SHP77 (cell line): Measurements from ENCODE around the gene CNKSR1.

Experiments
- DNase-seq, 2 experiments: peaks; one replicate each; lab custom pipeline; 2025; lab: John Stamatoyannopoulos, UW

The CNKSR1 gene

DNA sequence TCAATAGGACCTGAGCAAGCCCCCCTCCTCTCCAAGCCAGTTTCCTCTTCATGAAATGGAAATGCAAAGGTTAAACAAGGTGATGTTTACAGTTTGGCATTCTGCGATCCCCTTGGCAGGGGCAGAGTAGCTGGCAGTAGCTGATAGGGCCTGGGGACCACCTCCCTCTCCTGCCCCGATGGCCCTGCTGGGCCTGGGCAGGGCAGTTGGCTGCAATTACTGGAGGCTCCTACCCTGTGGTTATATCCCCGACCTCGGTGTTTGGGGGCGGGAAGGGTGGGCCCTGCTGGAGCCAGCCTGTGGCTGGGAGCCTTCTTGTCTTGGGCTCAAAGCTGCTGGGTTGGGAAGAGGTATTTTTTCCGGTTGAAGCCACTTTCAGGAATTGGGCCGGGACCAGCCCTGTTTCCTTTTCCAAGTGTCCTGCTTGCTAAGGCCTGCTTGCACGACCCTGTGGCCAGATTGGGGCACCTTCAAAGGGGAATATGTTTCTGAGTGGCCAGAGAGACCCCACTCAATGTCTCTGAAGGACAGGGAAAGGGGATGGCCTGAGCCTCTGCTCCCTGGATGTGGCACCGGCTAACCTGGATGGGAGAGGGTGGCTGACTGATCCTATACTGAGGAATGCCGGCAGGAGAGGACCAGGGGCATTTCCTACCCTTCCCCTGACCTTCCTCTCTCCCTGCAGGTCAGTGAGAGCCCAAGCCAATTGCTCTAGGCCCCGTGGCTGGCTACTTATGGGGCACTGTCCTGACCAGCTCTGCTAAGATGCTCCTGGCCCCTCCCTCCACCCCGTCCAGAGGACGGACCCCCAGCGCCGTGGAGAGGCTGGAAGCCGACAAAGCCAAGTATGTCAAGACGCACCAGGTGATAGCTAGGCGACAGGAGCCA, 16.5 kb upstream of the CNKSR1 start:
- DNase-seq, result no peak

DNA sequence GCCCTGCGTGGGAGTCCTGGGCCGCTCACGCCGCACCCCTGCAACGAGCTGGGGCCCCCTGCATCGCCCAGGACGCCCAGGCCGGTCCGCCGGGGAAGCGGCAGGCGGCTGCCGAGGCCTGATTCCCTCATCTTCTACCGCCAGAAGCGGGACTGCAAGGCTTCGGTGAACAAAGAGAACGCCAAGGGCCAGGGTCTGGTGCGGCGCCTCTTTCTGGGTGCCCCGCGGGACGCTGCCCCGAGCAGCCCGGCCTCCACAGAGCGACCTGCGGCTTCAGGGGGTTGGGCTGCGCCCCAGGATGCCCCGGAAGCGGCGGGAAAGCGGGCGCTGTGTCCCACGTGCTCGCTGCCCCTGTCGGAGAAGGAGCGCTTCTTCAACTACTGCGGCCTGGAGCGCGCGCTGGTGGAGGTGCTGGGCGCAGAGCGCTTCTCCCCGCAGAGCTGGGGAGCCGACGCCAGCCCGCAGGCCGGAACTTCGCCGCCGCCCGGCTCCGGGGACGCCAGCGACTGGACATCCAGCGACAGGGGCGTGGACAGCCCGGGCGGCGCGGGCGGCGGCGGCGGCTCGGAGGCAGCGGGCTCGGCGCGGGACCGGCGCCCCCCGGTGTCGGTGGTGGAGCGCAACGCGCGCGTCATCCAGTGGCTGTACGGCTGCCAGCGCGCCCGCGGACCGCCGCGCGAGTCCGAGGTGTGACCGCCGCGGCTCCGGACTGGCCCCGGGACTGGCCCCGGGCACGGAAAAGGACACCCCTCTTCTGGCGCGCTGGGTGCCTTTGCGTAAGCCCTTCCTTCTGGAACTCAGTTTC, 15.7 kb upstream of the CNKSR1 start:
- DNase-seq, result peak in 1 of 2 experiments; percentile 20

DNA sequence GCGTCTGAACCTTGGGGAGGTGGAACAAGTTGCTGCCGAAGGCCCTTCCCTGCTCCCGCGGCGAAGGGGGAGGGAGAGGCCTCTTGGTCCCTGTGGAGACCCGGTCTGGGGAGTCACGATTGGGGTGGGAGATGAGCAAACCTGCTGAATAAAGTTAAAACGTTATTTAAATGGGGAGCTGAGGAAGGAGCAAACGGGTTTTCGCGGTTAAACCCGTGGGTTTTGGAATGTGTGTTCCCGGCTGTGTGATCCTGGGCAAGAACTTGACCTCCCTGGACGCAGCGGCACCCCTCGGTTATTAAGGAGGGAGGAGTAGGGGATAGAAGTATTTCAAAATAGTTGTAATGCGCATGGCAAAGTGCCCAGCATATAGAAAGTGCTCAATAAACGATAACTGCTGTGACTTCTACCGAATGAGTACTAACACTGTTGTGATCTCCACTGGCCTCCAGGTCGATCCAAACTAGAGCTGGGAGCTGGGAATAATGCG, 15.0 kb upstream of the CNKSR1 start:
- no peak for DNase-seq

DNA sequence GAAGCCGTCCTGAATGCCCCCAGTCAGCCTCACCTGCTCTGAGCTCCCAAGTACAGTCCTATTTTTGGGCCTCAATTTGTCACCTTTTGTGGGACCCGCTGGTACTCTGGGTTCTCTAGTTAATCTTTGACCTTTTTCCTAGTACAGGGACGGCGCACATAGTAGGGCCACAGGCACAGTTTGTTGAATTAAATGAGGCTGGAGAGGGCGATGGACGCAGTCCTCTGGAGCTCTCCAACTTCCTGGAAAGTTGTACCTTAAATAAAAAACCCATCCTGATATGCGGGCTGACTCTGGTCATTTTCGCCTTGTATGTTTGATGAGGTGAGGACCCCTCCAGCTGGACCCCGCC, 13.6 kb upstream of the CNKSR1 start:
- no peak for DNase-seq

DNA sequence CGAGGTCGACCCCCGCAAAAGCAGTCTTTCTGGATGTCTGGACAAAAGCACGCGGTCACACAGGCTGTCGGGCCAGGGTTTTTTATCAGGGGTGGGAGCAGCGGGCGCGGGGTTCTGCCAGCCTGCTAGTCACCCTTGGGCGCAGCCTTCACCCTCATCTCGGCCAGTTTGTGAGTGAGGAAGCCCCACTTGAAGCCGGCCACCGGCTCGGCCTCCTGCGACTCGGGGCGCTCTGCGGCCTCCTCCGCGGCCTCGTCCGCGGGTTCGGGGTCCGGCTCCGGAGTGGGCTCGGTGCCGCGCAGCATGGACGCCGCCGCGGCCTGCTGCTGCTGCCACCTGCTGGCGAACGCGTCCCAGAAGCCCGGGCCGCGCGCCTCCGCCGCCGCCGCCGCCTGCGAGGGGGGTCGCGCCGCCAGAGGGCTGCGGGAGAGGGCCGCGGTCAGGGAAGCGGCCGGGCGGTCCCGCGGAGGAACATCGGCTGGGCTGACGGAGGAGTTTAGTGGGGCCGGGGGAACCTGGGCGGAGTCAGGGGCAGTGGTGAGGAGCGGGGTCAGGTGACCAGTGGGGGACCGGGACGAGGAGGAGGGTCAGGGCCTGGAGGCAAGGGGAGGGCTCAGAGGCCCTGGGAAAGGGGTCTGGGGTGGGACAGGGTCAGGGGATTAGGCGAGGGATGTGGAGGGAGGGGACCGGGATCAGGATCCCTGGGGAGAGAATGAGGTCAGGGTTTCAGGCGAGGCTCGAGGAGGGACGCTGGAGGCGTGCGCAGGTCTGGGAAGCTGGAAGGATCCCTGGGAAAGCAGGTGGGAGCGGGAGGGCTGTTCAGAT, 13.0 kb upstream of the CNKSR1 start:
- peak in 1 of 2 experiments; percentile 17 for DNase-seq

DNA sequence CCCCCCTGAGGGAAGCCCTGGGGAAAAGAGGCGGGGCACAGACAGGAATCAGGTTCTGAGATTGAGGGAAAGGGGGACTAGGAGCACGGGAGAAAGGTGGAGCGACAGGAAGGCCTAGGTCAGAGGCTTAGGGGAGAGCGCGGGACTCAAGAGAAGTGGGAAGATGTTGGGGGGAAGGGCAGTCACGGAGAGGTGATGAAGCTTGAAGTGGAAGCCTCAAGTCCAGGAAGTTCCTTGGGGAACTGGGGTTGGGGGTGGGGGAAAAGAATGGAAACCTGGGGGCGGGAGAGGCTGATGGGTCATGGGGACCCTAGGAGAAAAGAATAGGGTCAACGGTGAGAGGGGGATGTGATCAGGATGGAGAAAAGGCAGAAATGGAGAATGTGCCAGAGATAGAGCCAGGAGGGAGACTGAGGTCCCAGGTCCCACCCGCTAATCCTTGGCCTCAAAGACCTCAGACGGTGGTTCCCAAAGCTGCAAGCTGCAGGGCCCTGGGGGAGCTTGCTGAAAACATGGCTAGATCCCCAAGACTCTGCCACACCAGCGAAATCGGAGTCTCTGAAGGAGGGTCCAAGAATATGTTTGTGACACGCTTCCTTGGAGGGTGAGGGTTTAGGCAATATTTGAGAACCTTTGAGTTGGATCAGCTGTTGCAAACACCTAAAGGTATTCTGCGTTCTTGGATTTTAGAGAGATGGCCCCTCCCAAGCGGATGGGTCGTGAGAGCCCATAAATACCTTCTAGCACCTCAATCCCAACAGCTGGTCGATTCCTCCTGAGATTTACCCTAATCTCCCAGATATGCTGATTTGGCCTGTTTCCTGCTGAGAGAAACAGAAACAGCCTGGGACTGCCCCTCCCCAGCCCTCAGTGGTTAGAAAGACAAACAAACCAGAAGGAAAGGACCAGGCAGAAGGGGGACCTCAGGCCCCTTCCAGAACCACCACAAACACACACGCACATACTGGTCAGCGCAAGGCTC, 12.1 kb upstream of the CNKSR1 start:
- no peak for DNase-seq

DNA sequence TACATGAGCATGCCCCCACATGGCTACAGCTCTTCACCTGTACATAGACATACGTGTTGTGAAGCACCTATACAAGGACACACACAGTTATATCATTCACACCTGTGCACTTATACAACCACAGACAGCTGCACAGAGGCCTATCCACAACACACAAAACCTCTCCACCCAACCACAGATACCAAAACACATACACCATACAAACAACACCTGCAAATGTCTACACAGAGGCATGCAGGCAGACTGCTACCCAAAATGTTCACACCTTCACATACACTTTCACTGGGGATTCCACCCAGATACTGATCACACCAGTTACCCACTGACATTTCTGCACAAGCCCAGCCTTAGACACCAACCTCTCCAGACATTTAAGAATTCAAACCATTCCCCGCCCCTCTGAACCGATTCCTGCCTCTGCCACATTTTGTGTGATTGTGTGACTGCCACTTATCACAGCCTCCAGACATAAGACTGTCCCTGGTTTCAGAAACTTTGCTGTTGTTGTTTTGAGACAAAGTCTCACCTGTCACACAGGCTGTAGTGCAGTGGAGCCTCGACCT, 10.5 kb upstream of the CNKSR1 start:
- DNase-seq, result no peak

DNA sequence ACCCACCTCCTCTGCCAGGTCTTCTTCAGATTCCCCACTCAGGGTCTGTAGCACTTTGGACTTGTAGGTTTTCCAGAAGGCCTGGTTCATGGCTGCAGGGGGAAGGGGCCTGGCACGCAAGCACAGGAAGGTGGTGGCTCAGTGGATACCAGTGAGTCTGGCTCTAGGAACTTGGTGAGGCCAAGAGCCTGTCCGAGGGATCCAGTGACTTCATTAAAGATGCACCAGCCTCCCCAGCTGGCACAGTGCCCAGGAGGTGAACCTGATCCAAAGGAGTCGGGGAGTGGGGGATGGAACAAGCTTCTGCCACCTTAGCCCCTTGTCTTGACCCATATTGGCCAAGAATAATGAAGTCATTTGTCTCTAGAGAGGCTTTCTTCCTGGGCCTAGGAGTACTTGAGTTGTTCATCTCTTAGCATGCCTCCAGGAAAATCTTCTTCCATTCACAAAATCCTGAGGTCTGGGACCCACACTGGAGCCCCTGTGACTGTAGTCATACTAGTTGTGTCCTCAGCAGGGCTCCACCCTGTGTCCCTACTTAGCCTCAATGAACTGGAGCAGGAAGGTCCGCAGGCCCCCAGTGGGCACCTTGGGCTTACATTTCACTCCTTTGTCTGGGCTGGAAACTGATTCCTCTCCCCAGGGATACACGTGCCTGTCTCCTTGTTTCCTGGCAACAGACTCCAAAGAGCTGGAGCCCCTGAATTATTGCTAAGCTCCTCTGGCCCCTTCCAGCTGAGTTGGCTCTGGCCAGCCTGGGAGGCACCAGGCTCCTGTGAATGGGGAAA, 8.7 kb upstream of the CNKSR1 start, which contains the start of gene C1orf232:
Gene C1orf232, minus strand, starts transcription at position 554 of the 788 bp plus-strand sequence. Its CDS starts 464 bp downstream, at position 90.
- no peak for DNase-seq

DNA sequence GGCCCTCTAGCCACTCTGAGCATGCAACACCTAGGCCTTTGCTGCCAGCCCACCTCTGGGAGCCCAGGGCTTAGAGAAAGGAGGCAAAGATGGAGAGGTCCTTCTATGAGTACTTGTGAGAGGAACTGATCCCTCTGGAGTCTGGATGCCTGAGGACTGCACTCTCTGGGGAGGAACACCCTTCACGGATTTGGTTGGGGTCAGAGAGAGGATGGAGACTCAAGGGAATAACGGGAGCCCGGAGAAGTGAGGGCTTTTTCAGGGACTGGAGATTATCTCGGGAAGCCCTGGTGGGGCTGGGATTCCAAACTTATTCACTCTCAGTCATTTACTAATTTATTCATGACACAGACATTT, 8.1 kb upstream of the CNKSR1 start:
- DNase-seq, result no peak

DNA sequence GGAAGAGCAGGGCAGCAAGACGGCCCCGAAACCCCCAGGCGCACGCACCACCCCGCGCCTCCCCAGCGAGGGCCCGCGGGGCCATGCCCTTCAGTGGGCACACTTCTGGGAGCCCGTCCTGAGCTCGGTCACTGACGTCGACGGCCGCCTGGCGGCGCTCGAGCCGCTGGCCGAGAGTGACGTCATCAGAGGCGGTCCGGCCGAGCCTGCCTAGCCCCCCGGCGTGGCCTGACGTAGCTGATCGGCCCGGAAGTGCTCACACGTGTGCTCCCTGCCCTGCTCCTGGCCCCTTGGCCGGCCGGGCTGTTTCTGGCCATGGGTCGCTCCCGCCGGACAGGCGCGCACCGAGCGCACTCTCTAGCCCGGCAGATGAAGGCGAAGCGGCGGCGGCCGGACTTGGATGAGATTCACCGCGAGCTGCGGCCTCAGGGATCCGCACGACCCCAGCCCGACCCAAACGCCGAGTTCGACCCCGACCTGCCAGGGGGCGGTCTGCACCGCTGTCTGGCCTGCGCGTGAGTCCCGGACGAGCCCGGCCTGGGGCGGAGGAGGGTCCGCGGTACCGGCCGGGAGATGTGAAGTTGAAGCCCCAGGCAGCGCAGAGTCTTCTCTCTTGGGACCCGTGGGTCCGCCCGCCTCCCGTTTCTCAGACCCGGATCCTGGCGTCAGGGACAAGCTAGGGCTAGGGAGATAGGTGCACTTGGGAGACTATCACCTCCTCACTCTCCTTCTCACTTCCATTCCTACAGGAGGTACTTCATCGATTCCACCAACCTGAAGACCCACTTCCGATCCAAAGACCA, 7.4 kb upstream of the CNKSR1 start, which contains the start of gene ZNF593:
Gene ZNF593, plus strand, starts transcription at position 240 of the 803 bp plus-strand sequence. Its CDS starts 76 bp downstream, at position 316.
- peak; percentile 82 to 89 for DNase-seq

DNA sequence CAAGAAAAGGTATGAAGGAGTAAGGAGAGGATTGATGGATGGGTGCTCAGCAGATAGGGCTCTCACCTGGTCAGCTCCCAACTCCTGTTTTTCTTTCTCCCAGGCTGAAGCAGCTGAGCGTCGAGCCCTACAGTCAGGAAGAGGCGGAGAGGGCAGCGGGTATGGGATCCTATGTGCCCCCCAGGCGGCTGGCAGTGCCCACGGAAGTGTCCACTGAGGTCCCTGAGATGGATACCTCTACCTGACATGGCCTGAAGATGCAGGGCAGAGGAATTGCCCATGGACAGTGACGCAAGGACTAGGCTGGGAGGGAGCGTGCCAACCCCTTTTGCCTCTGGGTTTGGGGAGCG, 6.8 kb upstream of the CNKSR1 start:
- DNase-seq, result no peak

DNA sequence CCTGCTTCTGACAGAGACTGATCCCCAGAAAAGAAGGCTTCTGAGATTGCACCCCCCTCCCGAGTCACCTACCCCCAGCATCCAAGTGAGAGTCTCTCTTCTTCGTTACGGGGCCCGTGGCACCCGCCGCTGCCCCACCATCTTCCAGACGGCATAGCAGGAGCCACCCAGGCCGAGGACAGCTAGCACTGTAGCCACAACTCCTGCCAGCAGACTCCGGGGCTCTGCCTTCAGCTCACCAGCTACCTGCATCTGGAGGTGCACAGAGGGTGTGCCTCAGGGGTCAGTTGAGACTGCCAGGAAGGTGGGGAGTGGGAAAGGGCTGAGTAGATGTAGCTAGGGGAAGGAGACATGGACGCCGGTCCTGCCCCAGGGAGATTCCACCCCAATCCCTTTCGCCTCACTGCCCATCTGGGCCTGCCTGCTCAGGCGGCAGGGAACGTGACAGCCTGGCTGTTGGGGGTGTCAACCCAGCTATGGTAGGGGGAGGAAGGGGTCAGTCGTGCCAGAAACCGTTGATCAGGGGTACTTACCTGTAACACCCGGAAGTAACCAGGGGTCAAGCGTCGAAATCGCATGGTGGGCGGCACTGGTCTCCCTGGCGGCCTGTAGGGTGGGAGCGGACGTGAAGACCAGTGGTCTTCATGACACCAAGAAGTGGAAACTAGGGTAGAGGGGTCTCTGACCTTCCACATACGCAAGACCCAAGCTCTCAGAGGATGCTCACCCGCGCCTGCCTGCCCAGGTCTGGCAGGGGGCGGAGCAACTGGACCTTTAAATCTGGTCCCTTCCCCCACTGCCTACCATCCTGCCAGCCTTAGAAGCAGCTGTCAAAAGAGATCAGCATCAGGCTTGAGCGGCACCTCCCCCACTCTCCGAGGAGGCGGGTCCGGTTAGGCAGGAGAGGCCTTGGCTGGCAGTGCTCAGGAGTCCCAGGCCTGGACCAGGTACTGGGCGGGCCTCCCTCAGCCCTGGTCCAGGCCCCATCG, 5.9 kb upstream of the CNKSR1 start, which contains the start of gene ZNF593OS:
Gene ZNF593OS, minus strand, starts transcription at position 749 of the 989 bp plus-strand sequence. Its CDS starts 171 bp downstream, at position 578.
- DNase-seq, result no peak

DNA sequence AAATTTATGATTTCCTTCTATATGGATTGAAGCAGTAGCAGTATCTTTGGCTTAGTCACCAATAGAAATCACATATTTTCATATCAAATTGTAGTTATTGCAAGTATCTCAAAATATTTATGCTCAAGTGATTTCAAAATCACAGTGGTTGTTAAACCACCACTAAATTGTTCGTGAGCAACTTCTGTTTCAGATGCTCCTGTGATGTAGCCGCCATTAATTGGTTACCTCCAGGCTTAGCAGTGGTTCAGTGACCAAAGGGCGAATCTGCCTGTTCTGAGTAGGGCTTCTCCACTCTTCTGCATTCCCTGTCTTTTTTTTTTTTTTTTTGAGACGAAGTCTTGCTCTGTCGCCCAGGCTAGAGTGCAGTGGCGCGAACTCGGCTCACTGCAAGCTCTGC, 1.9 kb upstream of the CNKSR1 start:
- DNase-seq, result no peak

DNA sequence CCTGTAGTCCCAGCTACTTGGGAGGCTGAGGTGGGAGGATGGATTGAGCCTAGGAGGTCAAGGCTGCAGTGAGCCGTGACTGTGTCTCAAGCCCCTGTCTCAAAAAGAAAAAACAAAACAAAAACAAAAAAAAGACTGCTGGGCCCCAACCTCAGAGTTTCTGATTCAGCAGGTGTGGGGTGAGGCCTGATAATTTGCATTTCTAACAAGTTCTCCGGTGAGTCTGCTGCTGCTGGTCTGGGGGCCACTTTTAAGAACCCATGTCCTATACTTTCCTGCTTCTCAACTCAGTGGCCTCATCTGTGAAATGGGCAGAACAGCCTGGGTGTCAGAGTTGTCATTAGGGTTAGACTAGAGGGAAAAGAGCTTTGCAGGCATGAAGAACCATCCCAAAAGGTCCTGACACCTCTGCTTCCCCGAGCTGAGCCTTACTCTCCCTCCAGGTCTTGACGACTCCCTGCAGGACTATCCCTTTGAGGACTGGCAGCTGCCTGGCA, 2.8 kb downstream of the CNKSR1 start:
- DNase-seq, result no peak

DNA sequence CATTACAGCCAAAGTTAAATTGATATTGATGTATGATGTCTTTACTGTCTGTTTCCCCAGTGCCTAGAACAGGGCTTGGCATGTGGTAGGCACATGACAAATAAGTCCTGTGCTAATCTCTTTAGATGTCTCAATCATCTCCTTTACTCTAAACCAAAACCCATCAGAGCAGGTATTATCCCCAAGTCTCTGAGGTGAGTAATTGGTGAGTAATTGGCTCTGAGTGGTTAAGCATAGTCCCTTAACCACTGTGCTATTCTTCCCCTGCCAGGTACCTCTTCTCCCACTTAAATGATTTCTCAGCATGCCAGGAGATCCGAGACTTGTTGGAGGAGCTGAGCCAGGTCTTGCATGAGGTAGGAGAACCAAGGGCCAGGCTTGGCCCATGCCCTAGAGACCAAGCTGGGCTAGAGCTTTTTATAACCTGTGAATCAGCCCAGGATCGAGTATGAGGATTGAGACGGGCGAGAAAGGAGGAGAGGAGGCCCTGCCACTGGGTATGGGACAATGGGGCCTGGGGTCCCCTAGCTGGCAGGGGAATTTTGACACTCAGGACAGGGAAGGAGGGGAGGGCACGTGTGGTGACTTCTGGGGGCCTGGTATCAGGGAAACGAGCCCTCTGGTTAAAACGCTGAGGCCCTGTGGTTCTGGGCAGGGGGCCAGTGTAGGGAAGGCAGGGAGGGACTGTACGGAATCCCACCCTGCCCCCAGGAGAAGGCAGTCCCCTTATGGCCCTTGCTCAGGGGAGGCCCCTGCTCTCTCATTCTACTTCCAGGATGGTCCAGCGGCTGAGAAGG, 4.5 kb downstream of the CNKSR1 start:
- no peak for DNase-seq

DNA sequence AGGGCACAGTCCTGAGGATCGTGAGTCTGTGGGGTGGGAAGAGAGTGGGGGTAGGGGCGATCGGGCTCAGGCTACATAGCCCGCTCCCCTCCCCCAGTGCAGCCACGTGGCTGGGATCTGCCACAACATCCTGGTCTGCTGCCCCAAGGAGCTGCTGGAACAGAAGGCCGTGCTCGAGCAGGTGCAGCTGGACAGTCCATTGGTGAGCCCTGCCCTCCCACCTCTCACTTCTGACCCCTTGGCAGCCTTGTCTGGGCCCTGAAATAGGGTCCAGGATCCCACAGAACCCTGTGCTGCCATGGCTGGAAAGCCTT, 5.0 kb downstream of the CNKSR1 start:
- no peak for DNase-seq

DNA sequence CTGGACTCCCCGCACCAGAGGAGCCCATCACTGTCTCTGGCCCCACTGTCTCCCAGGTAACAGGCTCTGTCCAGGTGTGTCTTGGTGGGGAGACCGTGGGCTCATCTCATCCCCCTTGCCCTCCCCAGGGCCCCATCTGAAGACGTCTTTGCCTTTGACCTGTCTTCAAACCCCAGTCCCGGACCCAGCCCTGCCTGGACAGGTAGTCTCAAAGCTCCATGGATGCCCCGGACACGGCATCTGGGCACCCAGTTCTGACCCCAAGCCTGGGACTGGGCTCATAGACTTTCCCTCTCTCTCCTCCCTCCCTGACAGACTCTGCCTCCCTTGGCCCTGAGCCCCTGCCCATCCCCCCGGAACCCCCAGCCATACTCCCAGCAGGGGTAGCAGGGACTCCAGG, 6.8 kb downstream of the CNKSR1 start:
- no peak for DNase-seq
